GM19240 (cell line): Measurements from ENCODE around the gene PHOX2A.
A peak's percentile ranks its signal among the peaks of the same experiment; 100 is the strongest.
"Not testable (repeated sequence)": the region's sequence is repeated elsewhere in the genome, so short reads cannot be mapped to it uniquely, and the experiment has no call there.

ENCODE experiments used
- DNase-seq: peaks from one replicate; pipeline ENCODE4 v3.0.0; 2011; ENCODE audit warnings: low spot score; ENCODE audit not compliant: insufficient read length

The PHOX2A gene

GRCh38 chr11:72244060-72244360 is at the start of gene PHOX2A:
PHOX2A (minus strand) TSS chr11:72244176; CDS start chr11:72244004, 172 bp downstream.
- DNase-seq = no peak

DNA sequence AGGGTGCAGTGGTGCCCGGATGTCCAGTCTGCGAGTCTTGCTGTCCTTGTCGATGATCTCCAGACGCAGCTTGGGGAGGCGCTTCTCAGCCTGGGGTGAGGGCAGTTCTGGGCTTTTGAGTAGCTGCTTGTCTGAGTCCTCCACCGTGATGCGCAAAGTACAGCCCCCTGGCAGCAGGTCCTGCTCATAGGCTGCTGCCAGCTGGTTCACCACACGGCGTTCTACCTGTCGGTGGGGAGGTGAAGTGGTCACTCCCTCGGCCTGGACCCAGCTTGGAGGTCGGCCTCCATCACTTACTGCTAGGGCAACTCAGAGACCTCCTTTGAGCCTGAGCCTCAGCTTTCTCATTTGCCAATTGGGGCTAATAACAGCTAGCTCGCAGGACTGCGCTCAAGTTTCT is 49.4 kb upstream of the PHOX2A start:
- DNase-seq = no peak

DNA sequence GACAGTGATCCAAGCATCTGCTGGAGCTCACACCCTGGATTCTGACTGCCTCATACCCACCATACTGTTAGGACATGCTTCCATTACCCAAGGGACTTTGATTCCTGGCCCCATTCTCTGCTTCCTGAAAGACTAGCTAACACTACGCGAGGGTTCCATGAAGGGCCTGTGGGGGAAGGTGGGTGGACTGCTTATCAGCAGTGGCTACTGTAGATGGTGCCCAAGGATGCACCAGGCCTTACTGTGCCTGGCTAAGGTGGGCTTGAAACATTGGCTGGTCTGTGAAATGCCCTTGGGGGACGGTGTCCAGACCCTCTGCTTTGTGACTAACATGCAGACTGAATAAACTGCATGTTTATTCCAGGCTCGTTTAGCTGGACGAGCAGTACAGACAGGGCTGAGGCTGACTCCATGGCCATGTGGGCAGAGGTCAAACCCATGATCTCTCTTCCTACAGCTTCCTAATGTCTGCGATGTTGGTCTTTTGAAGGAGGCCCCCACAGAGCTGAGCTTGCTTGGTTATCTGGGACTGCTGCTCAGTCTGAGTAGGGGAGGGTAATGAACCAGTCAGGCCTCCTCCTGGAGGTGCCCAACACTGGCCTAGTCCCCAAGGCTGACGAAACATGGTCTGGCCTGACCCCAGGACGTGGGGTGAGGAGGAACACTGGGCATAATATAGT is 48.3 kb upstream of the PHOX2A start:
- DNase-seq = no peak

GRCh38 chr11:72290741-72291140 is 46.8 kb upstream of the PHOX2A start:
- DNase-seq = peak; percentile 27

DNA sequence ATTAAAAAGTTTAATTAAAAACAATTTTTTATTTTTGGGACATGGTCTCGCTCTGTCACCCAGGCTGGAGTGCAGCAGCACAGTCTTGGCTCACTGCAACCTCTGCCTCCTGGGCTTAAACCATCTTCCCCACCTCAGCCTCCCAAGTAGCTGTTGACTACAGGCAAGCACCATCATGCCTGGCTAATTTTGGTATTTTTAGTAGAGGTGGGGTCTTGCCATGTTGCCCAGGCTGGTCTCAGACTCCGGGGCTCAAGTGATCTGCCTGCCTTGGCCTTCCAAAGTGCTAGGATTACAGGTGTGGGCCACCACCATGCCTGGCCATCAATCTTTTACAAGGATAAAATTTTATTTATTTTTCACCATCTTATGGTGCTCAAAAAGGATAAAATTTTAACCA is 43.3 kb upstream of the PHOX2A start:
- DNase-seq = no peak

- DNase-seq = no peak
Observed at GRCh38 chr11:72283947-72284346, 40.0 kb upstream of the PHOX2A start.

GRCh38 chr11:72280726-72281315 is 36.8 kb upstream of the PHOX2A start:
- DNase-seq = no peak

DNA sequence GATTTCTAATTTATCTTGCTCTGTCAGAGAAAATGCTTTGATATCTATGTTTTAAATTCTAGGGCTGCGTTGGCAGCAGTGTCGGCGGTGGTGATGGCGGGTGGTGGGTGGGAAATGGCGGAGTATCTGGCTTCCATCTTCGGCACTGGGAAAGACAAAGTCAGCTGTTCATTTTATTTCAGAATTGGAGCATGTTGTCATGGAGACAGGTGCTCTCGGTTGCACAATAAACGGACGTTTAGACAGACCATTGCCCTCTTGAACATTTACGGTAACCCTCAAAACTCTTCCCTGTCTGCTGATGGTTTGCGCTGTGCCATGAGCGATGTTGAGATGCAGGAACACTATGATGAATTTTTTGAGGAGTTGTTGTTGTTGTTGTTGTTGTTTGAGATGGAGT is 36.1 kb upstream of the PHOX2A start:
- DNase-seq = no peak

DNA sequence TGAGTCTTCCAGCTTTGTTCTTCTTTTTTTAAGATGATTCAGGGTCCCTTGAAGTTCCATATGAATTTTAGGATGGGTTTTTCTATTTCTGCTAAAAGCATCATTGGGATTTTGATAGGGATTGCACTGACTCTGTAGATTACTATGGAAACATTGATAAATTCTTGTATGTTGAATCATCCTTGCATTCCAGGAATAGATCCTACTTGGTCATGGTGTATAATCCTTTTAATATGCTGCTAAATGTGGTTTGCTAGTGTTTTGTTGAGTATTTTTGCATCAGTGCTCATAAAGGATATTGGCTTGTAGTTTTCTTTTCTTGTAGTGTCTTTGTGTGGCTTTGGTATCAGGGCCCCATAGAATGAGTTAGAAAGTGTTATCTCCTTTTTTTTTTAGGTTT is 34.9 kb upstream of the PHOX2A start:
- no peak for DNase-seq

DNA sequence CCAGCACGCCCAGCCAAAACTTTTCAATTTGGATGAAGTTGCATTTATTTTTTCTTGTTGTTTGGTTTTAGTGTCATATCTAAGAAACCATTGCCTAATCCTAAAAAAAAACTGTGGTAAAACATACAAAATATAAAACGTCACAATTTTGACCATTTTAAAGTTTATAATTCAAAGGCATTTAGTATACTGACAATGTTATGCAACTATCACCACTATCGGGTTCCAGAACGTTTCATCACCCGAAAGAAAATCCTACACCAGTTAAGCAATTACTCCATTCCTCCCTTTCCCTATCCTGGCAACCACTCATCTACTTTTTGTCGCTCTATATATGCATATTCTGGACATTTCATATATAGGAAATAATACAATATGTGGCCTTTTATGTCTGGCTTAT is 30.5 kb upstream of the PHOX2A start:
- no peak for DNase-seq

DNA sequence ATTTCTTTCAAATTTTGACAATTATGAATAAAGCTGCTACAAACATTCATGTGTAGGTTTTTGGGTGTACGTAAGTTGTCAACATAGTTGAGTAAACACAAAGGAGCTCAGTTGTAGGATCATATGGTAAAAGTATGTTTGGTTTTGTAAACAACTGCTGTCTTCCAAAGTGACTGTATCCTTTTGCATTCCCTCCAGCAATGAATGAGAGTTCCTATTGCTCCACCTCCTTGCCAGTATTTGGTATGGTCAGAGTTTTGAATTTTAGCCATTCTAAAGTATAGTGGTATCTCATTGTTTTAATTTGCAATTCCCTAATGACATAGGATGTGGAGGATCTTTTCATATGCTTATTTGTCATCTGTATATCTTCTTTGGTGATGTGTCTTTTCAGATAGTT is 28.0 kb upstream of the PHOX2A start:
- DNase-seq = no peak

- no peak for DNase-seq
Observed at GRCh38 chr11:72267956-72268617, 24.1 kb upstream of the PHOX2A start.

DNA sequence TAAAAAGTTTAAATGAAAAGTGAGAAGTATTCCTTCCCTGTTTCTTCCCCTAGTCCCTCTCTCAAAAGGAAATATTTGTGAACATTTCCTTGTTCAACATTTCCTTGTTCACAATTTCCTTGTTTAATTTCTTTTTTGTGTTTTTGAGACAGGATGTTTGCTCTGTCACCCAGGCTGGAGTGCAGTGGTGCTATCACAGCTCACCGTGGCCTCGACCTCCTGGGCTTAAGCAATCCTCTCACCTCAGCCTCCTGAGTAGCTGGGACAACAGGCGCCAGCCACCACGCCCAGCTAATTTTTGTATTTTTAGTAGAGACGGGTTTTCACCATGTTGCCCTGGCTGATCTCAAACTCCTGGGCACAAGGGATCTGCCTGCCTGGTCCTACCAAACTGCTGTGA is 23.0 kb upstream of the PHOX2A start:
- not testable (repeated sequence) for DNase-seq

DNA sequence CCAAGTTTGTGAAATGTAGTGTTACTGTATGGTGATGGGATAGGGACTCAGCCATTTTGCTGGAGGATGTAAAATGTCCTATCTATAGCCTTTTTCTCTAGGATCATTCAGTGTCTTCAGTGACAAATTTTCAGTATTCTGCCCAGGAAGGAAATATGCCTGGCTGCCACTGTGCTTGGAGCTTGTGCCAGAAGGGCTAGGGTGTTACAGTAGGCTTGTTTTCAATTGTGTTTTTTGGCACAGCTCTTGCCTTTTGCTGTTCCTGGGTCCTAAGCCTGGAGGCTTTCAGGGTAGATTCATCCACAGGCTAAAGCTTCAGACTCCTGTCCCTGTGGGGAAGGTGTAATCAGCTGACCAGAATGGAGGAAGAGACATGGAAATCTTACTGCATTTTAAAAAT is 22.0 kb upstream of the PHOX2A start:
- no peak for DNase-seq

DNA sequence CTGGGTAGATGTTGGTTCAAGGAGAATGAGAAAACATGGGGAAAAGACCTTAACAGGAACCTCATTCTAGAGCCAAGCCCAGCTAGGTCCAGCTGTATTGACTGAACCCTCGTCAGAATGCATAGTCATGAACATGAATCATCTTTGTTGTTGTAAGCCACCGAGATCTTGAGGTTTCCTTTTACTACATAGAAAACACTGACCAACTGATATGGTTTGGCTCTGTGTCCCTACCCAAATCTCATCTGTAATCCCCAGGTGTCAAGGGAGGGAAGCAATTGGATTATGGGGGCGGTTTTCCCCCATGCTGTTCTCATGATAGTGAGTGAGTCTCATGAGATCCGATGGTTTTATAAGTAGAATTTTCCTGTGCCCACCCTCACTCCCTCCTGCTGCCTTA is 19.4 kb upstream of the PHOX2A start:
- no peak for DNase-seq

- no peak for DNase-seq
Observed at GRCh38 chr11:72260574-72260973, 16.6 kb upstream of the PHOX2A start.

DNA sequence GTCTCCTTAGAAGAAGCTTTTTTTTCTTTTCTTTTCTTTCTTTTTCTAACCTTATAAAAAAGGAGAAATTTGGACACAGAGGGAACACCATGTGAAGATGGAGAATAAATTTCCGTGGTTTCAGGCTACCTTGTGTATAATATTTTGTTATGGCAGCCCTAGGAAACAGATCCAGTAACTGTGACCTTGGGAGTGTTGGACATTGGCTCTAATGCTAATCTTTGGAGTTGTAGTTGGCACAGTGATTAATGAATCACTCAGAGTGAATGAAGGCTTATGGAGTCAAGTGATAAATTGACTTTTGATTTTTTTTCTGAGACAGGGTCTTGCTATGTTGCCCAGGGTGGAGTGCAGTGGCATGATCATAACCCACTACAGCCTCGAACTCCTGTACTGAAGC is 15.5 kb upstream of the PHOX2A start:
- DNase-seq = no peak

DNA sequence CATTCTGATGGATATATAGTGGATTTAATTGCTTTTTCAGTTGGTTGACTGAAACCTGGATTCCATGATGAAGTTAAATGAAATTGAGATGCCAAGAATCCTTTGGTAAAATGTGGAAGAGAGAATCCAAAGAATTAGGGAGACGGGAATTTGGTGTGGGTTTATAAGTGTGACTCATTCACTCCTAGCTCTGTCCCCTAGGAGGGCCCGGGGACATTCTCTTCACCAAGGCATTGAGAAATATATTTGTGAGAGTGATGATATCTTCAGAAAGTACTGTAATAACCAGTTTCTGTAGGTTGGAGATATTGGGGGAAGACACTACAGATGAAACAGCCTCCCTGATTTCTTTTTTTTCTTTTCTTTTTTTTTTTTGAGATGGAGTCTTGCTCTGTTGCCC is 13.6 kb upstream of the PHOX2A start:
- DNase-seq = no peak

DNA sequence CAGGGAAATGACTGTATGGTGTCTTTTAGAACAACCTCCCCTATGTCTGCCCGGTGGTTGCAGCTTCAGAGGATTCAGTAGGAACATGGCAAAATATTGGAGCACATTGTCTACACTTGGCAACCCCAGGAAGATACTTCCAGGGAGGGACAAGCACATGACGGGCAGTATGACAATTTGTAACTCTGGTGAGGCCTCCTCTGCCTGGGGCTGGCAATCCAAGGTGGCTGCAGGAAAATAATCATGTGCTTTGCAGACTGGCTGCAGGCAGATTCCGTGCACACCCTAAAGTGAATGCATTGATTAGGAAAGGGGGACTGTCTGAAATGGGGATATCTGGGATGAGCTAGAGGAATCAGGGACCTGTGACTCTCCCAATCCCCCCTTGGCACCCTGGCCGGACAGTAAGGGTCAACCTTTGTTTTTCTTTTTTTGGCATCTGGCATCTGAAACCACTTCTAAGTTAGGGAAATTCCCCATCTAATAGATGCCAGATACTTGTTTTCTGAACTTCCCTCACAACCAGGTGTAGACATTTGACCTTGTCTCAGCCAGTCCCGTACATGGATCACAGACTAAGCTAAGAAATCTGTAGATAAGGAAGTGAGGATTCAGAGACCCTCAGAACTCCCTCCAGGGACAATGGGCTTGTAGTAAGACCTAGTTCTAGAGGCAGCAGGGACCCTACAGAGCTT is 10.5 kb upstream of the PHOX2A start:
- DNase-seq = no peak

- no peak for DNase-seq
Observed at GRCh38 chr11:72253392-72253791, 9.4 kb upstream of the PHOX2A start.

GRCh38 chr11:72251614-72252013 is 7.6 kb upstream of the PHOX2A start:
- no peak for DNase-seq

- no peak for DNase-seq
Observed at GRCh38 chr11:72250661-72251464, 6.9 kb upstream of the PHOX2A start.
